ENCODE results near the gene RPL15.
A peak's percentile ranks its signal among the peaks of the same experiment; 100 is the strongest.

The RPL15 gene

GRCh38 chr3:23931597-23931996 is 14.7 kb downstream of the RPL15 start:
- DNase-seq (ENCODE audit: low read depth), result no peak

GRCh38 chr3:23932571-23932970 is 15.6 kb downstream of the RPL15 start:
- DNase-seq (ENCODE audit: low read depth), result no peak

DNA sequence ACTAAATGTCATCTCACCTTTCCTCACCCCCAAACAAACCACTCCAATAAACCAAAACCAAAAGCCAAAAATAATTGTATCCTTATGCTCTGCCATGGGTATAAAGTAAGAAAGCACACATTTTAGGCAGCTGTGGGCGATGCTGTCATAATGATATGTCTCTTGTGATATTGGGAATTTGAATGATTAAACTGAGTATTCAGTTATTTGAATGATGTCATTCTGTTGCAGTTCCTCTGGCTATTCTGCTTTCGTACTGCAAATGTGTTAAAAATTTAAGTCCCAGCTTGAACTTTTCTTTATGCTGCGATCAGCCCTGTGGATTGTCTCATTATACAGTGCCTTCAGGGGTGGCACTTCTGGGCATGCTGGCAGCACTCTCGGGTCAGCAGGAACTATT is 17.3 kb downstream of the RPL15 start:
- DNase-seq (ENCODE audit: low read depth), result no peak

DNA sequence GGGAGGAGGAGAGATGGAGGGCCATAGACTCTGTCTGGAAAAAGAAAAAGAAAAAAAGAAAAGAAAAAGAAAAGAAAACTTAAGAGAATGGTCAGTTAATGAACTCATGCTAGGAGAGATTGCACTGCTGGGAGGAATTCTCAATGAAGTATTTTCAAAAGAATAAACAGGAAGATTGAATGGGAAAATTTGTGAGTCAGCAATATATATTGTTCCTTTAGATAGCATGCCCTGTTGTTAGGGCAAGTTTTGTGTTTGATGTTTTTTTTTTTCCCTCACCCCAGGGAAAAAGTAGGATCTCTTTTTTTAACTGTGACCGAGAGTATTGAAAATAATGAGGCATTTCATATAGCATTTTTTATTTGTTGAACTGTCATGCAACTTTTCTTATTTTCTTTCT is 20.4 kb downstream of the RPL15 start:
- no peak for DNase-seq (ENCODE audit: low read depth)

DNA sequence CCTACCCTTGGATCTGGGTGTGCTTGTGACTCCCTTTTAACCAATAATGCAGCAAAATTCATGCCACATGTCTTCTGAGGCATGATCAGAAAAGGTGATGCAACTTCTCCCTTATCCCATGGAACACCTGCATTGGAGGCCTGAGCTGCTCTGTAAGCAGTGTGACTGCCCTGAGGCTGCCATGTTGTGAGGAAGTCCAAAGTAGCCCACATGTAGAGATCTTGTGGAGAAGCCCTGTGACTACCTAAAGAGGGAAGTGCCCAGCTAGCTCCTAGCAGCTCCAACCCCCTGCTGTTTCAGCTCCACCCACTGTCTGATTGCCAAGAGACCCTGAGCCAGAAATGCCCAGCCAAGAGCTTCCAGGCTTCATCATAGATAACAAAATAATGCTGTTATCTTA is 21.8 kb downstream of the RPL15 start:
- no peak for DNase-seq (ENCODE audit: low read depth)

DNA sequence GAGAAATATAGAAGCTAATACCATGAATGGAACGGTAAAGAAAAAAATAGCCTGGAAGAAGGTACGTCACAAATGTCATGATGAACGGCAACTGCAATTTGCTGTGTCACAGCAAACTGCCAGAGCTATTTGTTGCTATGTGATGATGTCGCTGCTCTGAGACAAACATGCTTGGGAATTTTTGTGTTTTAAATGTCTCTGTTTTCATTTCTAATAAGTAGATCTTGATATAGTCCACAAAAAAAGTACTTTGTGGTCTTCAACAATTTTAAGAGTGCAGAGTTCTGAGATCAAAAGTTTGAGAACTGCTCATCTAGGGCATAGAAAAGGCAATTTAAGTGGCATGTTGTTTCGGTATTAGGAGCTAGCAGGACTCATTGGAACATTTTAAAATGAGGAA is 23.8 kb downstream of the RPL15 start:
- no peak for DNase-seq (ENCODE audit: low read depth)

GRCh38 chr3:23941440-23941839 is 24.5 kb downstream of the RPL15 start:
- DNase-seq (ENCODE audit: low read depth), result no peak

DNA sequence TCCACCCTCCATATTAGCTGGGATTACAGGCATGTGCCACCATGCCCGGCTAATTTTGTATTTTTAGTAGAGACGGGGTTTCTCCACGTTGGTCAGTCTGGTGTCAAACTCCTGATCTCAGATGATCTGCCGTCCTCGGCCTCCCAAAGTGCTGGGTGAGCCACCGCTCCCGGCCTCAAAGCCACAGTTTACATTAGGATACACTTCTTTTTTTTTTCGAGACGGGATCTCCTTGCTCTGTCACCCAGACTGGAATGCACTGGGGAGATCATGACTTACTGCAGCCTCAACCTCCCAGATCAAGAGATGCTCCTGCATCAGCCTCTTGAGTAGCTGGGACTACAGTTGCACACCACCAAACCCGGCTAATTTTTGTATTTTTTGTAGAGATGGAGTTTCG is 25.6 kb downstream of the RPL15 start:
- no peak for DNase-seq (ENCODE audit: low read depth)

DNA sequence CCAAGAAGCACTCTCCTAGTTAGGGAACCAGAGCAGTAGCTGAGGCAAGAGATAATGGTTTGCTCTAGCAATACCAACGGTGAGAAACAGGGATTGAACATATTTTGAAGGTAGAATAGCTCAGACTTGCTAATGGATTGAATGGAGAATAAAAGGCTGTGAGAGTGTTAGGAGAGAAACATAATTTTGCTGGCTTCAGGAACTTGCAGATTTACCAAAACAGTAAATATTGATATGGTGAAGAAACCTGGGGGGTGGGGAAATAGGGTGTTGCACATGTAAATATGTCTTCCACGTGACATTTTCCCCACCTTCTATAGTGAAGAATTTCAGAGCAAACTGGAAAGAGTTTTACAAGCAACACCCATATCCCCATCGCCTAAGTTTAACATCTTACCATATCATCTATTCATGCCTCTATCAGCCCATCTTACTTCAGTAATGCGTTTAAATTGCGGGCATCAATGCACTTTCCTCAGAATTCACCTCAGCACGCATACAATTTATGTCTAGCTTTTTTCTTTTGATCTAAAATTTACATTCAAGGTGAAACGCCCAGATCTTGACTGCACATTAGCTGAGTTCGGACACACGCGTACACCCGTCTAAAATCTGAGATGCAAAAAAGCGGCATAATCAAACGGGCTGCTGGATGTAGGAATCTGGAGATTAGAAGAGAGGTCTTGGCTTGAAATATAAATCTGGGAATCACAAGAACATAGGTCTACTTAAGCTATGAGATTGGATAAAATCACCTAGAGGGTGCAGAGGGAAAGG is 27.3 kb downstream of the RPL15 start:
- DNase-seq (ENCODE audit: low read depth), result no peak

DNA sequence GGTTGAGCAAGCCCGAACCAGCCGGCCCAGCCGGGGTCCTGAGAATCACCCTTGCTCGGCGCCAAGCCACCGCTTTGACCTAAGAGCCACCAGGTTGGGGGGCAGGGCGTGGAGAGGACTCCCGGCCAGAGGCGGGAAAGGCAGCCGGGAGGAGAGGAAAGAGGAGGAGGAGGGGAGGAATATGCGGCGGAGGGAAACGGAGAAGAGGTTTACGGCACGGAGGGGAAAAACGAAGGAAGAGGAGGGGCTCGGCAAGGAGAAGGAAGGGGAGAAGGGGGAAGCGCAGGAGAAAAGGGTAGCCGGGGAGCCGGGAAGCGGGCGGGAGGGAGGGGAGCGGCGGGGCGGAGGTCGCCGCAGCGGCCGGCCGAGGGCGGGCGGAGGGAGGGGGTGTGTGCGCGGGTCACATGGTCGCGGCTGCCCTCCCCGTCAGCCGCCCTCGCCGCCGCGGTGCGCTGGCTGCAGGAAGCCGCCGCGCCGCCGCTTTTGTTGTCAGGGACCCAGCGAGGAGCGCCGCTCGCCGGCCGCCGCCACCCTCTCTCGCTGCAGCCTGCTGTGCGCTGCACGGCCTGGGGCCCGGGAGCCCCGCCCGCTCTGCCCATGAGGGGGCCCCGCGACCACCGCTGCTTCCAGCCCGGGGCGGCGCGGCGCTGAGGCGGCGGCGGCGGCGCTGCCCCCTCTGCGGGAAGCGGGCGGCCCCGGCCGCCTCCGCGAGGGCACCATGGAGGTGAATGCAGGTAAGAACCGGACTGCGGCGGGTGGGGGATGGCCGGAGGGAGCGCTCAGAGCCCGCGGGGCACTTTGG is 28.1 kb downstream of the RPL15 start, which contains the start of gene NR1D2:
Gene NR1D2 (plus strand): TSS at position 426 of the 802 bp plus-strand sequence. CDS start 293 bp downstream, at position 719.
- no peak for DNase-seq (ENCODE audit: low read depth)

DNA sequence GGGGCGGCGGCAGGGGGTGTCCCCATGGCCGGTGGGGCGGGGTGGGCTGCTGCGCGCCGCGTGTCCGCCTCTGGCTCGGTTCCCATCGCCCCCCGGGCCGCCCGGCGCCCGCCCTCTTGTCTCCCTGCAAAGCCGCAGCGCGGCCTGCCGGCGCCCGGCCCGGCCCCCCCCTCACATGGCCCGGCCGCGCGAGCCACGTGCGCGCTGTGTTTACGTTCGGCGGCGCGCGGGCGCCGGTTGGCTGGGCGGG is 28.7 kb downstream of the RPL15 start:
- DNase-seq (ENCODE audit: low read depth), result no peak

DNA sequence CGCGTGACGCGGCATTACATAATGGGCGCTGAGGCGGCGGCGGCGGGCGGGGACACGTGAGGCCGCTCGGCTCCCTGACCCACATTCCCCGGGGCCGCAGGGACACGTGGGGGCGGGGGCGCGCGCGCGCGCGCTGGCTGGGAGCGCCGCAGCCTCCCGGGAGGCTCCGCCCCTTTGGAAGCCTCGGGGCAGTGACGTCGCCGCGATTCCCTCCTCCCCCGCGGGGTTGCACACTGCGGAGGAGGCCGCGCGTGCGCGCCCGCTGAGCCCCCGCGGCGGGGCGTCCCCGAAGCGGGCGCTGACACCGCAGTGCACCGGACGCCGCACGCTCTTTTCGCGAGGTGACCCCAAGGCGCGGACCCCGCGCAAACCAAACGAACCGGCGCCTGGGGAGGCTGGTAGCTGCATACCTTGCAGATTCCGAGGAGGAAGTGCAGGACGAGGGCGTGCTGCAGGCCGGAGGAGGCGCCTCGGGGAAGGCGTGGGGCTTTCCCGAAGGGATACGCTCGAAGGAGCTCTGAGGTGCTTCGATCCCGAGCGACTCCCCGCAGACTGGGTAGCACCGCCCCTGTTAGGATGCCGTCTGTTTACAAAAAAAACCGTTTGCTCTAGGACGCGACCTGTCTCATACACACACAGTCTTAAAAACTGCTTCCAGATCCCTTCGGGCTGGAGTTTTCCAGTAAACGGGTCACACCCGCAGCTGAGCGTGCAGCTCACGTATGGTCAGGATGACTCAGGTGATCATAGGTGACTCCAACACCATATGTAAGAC is 29.2 kb downstream of the RPL15 start:
- peak; percentile 94 for DNase-seq (ENCODE audit: low read depth)

DNA sequence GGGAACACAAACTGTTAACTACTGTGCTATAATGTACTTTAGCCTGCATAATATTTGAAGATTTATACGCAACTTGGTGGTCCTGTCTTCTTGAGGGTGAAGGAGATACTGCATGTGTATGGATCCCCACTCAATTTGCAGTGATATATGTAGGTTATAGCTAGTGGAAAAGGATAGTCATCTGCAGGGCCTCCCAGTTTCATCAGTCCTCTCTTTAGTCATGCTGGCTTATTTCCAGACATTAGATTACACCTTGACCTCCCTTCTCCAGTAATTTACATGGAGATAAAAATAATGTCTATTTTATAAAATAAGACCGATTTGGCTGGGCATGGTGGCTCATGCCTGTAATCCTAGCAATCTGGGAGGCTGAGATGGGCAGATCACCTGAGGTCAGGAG is 31.8 kb downstream of the RPL15 start:
- DNase-seq (ENCODE audit: low read depth), result no peak

DNA sequence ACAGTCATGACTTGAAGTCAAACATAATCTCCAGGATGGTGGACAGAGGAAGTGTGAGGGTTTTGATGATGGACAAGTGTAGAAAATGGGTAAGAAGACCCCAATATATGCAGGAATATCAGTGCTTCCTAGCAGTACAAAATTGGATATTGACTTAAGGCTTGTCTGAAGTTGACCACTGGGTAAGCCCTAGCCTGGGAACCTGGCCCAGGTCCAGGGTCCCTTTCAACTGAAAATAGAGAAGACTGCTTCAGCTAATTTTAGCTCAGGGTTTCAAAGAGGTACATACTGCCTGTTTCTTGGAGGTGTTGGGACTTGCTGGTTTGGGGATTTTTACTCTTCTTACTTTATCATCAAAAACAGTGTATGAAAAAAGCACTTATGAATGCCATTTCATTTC is 32.9 kb downstream of the RPL15 start:
- no peak for DNase-seq (ENCODE audit: low read depth)

GRCh38 chr3:23950293-23950692 is 33.4 kb downstream of the RPL15 start:
- DNase-seq (ENCODE audit: low read depth), result no peak

GRCh38 chr3:23952646-23953045 is 35.7 kb downstream of the RPL15 start:
- DNase-seq (ENCODE audit: low read depth), result no peak

DNA sequence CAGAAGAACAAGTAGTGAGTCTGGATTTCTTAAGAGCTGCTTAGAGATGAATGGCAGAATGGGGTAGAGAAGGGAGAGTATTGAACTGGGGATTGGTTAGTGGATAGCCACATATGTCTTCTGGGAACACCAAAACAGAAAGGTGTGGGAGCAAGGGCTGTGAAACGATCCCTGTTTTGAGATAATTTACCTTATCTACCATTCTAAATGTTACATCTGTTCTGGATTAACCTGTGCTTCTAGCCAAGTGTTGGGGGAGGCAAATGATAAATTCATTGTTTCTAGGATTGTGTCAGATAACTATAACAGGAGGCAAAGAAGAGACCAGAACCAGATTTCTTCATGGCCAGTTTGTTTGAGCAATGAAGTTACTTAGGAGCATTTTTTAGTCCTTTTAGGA is 36.6 kb downstream of the RPL15 start:
- DNase-seq (ENCODE audit: low read depth), result no peak

DNA sequence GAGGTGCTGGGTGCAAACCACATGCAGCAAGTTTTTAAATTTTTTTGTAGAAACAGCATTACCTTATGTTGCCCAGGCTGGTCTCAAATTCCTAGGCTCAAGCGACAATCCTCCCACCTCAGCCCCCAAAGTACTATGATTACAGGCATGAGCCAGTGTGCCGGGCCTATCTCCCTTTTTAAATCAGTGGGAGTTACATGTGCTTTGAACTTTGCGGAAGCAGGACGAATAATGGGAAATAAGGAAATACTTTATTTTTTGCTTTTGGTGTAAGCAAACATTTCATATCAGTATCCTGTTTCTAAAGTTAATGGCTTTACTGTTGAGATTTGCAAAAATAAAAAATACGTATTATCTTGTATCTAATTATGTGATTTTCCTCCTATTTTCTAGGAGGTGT is 37.2 kb downstream of the RPL15 start:
- DNase-seq (ENCODE audit: low read depth), result no peak

- DNase-seq (ENCODE audit: low read depth), result no peak
Observed at GRCh38 chr3:23956701-23957100, 39.8 kb downstream of the RPL15 start.

- no peak for DNase-seq (ENCODE audit: low read depth)
Observed at GRCh38 chr3:23959135-23959900, 42.4 kb downstream of the RPL15 start.

DNA sequence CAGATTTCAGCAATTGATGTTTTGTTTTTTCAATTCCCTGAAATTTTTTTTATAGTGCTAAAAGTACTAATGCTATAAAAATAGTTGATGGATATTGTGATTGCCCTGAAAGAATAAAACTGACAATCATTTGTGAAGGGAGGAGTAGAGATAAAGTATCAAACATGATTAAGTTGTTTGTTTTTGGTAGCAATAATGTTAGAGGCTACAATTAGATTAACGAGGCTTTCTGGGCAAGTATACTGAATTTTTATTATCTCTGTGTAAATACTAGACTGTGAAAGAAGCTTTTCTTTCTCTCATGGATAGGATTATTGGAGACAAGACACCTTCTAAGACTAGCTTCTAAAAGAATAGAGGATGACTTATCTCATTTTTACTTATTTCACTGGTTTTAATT is 43.7 kb downstream of the RPL15 start:
- no peak for DNase-seq (ENCODE audit: low read depth)

DNA sequence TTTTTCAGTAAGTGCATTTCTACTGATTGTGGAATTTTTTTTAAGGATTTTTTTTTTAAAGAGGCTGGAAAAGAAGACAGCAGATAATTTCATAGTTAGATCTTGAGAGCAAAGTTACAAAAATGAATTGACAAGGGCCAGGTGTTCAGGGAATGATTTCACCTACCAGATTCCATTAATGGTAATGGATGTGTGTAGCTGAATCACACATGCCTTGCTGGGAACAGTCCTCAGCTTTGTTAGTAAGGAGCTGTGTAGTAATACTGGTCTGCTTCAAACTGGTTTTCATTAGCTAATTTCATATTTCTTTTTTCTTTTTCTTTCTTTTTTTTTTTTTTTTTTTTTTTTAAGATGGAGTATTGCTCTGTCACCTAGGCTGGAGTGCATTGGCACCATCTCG is 44.1 kb downstream of the RPL15 start:
- no peak for DNase-seq (ENCODE audit: low read depth)

All from GM04504 (cell line).